ENCODE results near the gene PLAAT4.
"Not testable (repeated sequence)": the region's sequence is repeated elsewhere in the genome, so short reads cannot be mapped to it uniquely, and the experiment has no call there.

The PLAAT4 gene

DNA sequence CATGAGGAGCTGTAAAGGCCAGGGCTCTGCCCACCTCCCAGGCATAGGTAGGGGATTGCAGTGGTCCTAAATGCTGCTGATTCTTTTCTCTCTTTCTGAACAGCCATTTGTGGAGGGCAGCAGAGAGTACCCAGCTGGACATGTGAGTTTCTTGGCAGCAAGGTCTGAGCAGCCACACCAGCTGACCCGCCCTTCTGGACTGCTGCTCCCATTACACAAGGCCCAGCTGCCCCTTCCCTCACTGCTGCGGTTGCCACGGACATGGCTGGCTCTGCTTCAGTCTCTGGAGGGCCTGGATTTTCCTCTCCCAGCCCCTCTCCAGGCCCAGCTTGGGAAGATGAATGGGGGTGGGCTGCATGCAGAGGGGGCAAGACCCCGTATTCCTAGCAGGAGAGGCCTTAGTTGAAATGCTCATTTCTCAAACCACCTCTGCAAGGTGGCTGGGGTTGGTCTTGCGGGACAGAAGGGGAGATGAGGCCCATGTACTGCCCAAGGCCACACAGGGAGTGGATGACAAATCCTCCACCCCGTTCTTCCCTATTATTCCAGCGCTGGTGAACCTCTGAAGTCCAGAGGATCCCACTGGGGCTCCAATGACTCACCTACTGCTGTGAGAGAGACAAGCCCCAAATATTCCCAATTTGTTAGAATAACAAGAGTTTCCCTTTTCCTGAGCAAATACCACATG is 26.1 kb upstream of the PLAAT4 start:
- in situ Hi-C loops (cut with MboI; ENCODE audit: low sequenced_read_pairs) = no loop called here

- in situ Hi-C loops (cut with MboI; ENCODE audit: low sequenced_read_pairs) = no loop called here
Measured at GRCh38 chr11:63511048-63511748, 25.4 kb upstream of the PLAAT4 start.

GRCh38 chr11:63512816-63513215 is 23.8 kb upstream of the PLAAT4 start:
- in situ Hi-C loops (cut with MboI; ENCODE audit: low sequenced_read_pairs) = no loop called here

- in situ Hi-C loops (cut with MboI; ENCODE audit: low sequenced_read_pairs) = no loop called here
Measured at GRCh38 chr11:63516109-63516508, 20.5 kb upstream of the PLAAT4 start.

- in situ Hi-C loops (cut with MboI; ENCODE audit: low sequenced_read_pairs) = no loop called here
Measured at GRCh38 chr11:63517156-63517555, 19.5 kb upstream of the PLAAT4 start.

- in situ Hi-C loops (cut with MboI; ENCODE audit: low sequenced_read_pairs) = no loop called here
Measured at GRCh38 chr11:63518548-63518947, 18.1 kb upstream of the PLAAT4 start.

DNA sequence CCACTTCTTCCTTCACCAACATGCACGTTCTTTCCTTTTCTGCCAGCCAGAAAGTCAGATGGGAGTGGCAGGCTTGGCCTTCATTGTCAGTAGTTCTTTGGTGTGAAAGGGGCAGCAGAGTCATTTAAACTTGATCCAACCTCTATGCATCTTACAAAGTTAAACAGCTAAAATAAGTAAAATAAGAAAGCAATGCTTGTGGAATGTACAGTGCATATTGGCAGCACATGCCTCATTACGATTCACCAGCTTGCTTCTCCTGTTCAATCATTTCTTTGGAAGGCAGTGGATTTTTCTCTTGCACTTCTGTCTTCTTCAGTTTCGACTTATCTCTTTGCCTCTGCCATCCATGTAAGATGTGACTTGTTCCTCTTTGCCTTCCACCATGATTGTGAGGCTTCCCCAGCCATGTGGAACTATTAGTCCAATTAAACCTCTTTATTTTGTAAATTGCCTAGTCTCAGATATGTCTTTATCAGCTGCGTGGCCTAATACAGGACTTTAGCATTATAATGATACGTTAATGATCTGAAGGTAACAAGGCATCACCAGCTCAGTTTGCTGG is 15.9 kb upstream of the PLAAT4 start:
- in situ Hi-C loops (cut with MboI; ENCODE audit: low sequenced_read_pairs) = no loop called here

DNA sequence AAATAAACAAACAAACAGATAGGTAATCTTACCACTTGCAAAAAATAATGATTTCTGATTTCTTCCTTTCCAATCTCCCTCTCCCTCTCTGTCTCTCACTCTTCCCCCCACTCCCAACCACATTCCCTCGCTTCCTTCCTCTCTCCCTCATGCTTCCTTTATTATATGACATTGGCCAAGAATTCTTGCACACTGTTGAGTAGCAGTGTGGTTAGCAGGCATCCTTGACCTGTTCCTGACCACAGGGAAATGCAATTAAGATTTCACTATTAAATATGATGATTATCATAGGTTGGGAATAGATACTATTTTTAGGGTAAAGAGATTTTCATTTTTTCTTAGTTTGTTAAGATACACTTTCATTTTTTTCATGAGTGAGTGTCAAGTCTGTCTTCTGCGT is 14.7 kb upstream of the PLAAT4 start:
- in situ Hi-C loops (cut with MboI; ENCODE audit: low sequenced_read_pairs) = no loop called here

- in situ Hi-C loops (cut with MboI; ENCODE audit: low sequenced_read_pairs) = no loop called here
Measured at GRCh38 chr11:63523151-63523550, 13.5 kb upstream of the PLAAT4 start.

DNA sequence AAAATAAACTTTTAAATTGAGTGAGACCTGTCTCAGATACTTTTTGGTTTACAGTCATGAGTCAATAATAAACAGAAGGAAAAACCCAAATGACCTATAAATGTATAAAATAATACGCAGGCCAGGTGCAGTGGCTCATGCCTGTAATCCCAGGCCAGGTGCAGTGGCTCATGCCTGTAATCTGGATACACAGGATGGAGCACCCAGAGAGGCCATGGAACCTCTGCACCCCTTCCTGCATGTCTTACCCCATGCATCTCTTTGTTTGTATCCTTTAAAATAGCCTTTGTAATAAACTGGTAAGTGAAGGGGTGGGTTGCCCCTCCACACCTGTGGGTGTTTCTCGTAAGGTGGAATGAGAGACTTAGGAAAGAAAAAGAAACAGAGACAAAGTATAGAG is 8.9 kb upstream of the PLAAT4 start:
- in situ Hi-C loops (cut with MboI; ENCODE audit: low sequenced_read_pairs) = no loop called here

DNA sequence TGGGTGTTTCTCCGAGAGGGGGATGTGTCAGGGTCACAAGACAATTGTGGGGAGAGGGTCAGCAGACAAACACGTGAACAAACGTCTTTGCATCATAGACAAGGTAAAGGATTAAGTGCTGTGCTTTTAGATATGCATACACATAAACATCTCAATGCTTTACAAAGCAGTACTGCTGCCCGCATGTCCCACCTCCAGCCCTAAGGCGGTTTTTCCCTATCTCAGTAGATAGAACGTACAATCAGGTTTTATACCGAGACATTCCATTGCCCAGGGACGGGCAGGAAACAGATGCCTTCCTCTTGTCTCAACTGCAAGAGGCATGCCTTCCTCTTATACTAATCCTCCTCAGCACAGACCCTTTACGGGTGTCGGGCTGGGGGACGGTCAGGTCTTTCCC is 8.5 kb upstream of the PLAAT4 start:
- in situ Hi-C loops (cut with MboI; ENCODE audit: low sequenced_read_pairs) = not testable (repeated sequence)

DNA sequence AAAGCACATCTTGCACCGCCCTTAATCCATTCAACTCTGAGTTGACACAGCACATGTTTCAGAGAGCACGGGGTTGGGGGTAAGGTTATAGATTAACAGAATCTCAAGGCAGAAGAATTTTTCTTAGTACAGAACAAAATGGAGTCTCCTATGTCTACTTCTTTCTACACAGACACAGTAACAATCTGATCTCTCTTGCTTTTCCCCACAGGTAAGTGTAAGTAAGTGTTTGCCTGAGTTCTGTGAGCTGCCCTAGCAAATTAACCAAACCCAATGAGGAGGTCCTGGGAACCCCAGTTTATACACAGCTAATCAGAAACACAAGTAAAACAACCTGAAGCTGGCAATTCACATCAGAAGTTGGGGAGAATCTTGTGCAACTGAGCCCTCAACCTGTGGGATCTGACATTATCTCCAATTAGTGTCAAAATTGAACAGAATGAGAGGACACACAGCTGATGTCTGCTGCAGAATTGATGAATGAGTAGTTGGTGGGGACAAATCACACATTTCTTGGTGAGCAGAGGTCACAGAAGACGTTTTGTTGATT is 7.8 kb upstream of the PLAAT4 start:
- in situ Hi-C loops (cut with MboI; ENCODE audit: low sequenced_read_pairs) = not testable (repeated sequence)

GRCh38 chr11:63529373-63529772 is 7.2 kb upstream of the PLAAT4 start:
- in situ Hi-C loops (cut with MboI; ENCODE audit: low sequenced_read_pairs) = not testable (repeated sequence)

GRCh38 chr11:63530021-63530420 is 6.6 kb upstream of the PLAAT4 start:
- in situ Hi-C loops (cut with MboI; ENCODE audit: low sequenced_read_pairs) = no loop called here

DNA sequence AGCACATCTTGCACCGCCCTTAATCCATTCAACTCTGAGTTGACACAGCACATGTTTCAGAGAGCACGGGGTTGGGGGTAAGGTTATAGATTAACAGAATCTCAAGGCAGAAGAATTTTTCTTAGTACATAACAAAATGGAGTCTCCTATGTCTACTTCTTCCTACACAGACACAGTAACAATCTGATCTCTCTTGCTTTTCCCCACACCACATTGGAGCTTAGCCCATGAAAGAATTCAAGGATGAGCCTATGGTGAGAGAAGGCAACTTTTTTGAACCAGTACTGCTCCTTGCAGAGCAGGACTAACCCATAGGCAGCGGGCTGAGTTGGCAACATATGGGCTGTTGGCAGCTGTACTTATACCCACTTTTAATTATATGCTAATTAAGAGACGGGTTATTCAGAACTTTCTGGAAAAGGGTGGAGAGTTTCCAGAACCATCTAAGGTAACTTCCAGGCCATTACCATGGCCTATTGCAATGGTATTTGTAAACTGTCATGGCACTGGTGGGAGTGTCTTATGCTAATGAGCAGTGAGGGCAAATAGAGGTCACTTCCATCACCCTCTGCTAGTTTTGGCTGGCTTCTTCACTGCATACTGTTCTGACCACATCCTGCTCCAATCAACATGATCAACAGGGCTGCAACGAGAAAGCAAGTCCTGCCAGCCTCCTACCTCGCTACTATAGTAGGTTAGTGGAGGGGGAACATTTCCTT is 5.4 kb upstream of the PLAAT4 start:
- in situ Hi-C loops (cut with MboI; ENCODE audit: low sequenced_read_pairs) = not testable (repeated sequence)

DNA sequence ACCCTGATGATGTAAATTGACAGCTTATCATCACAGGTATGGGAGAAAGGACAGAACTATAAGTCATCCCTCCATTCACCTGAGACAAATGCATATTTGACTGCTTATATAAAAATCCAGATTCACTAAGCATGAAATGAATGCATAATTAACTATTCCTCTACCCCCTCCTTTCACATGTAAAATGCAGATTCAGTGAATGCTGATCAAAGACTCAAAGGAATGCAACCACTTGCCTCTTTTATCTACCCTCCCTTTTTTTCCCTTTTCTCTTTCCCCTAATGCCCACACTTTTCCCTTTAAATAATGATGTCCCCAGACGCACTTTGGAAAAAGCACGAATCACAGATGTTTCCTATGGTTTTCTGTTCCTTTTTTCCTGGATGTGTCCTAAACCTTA is 4.5 kb upstream of the PLAAT4 start:
- in situ Hi-C loops (cut with MboI; ENCODE audit: low sequenced_read_pairs) = no loop called here

DNA sequence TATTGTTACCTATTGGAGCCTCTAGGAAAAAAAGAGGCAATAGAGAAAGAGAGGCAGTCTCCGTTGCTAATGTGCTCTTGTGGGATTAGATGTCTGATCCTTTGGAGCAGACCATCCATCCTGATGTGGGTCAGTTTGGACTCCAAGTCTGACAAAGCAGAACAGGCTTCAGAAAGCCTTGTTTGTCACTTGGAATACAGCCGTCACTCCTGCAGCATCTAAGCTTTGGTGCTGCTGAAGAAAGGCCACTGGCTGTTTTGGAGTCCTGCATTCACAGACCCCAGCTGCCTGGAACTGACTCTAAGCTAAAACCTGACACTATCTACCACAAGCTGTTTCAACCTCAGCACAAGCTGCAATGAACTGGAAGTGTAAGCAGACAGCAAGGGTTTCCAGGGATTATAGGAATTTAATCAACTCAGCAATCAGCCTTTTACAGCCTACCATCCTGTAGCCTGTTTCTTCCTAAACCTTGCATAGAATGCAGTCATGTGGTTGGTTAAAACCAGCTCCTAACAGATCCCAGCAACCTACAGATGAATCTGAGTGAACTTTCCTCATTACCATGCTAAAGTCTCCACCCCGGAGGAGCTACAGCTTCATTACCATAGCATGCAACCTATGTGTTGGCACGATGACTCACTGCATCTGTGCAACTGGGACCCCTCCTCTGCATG is 3.7 kb upstream of the PLAAT4 start:
- in situ Hi-C loops (cut with MboI; ENCODE audit: low sequenced_read_pairs) = no loop called here

DNA sequence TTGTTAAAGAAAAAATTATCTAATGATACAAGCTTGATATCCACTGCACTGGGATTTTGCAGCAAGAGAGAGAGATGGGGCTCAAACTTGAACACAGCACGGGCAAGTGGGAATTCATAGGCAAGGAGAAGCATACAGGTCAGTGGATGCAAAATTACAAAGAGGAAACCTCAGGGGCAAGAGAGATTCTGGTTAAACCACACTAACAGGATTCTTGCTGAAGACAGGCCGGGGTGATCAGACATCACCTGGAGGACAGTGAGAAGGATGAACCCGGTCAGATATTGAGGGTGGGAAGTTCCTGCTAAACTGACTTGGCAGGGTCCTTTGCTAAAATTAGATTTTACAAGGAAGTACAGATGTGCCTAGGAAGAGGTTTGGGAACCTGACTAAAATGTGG is 2.5 kb upstream of the PLAAT4 start:
- in situ Hi-C loops (cut with MboI; ENCODE audit: low sequenced_read_pairs) = no loop called here

DNA sequence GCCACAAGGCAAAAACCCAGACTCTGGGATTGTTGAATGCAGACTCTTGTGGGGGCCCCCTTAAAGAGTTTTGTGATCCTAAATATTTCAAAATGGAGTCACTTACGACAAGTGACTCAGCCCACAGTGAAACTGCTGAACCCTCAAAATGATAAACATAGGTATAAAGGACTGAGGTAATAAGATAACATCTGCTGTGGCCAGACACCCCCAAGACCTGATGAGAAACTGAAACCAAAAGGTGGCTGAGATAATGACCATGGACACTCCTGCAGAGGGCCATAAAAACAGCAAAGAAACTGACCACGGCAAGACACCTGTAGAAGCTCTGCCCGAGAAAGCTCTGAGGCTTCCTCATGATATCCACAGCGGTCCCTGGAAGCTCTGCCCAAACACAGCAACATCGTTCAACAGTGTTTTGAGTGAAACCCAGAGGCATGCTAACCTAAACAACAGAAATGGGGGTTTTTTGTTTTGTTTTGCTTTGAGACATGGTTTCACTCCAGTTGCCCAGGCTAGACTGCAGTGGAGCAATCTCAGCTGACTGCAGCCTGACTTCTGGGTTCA is 1.6 kb upstream of the PLAAT4 start:
- in situ Hi-C loops (cut with MboI; ENCODE audit: low sequenced_read_pairs) = no loop called here

GRCh38 chr11:63535734-63536133 is 874 bp upstream of the PLAAT4 start:
- in situ Hi-C loops (cut with MboI; ENCODE audit: low sequenced_read_pairs) = no loop called here

Data from HL-60/S4 (cell line).